NCI-H2107 (cell line): ENCODE data around the gene VSTM2L.
"Not testable (repeated sequence)": the region's sequence is repeated elsewhere in the genome, so short reads cannot be mapped to it uniquely, and the experiment has no call there.

Experiments used
- DNase-seq: peaks from one replicate; lab custom pipeline; 2025; lab: John Stamatoyannopoulos, UW

VSTM2L gene

GRCh38 chr20:37937686-37938085, 34.8 kb downstream of the VSTM2L start:
- DNase-seq, result no peak

- no peak for DNase-seq
These were observed 35.3 kb downstream of the VSTM2L start for GRCh38 chr20:37938181-37938750.

GRCh38 chr20:37938954-37939353, 36.0 kb downstream of the VSTM2L start:
- DNase-seq, result no peak

- DNase-seq, result no peak
These were observed 37.0 kb downstream of the VSTM2L start for GRCh38 chr20:37939701-37940560.

GRCh38 chr20:37940858-37941257, 37.9 kb downstream of the VSTM2L start:
- no peak for DNase-seq

GRCh38 chr20:37941332-37941731, 38.4 kb downstream of the VSTM2L start:
- no peak for DNase-seq

GRCh38 chr20:37941992-37942391, 39.1 kb downstream of the VSTM2L start:
- DNase-seq, result no peak

GRCh38 chr20:37943033-37943432, 40.1 kb downstream of the VSTM2L start:
- DNase-seq, result no peak

- DNase-seq, result no peak
These were observed 40.9 kb downstream of the VSTM2L start for GRCh38 chr20:37943501-37944455.

GRCh38 chr20:37944456-37944981, 41.6 kb downstream of the VSTM2L start:
- no peak for DNase-seq

GRCh38 chr20:37945091-37945547, 42.2 kb downstream of the VSTM2L start:
- DNase-seq, result no peak

- no peak for DNase-seq
These were observed 44.0 kb downstream of the VSTM2L start for GRCh38 chr20:37946946-37947345.

- DNase-seq, result no peak
These were observed 45.0 kb downstream of the VSTM2L start for GRCh38 chr20:37947943-37948342.

- no peak for DNase-seq
These were observed 46.0 kb downstream of the VSTM2L start for GRCh38 chr20:37948956-37949355.

- DNase-seq, result no peak
These were observed 51.3 kb downstream of the VSTM2L start for GRCh38 chr20:37954190-37954589.

- no peak for DNase-seq
These were observed 51.7 kb downstream of the VSTM2L start for GRCh38 chr20:37954626-37955025.

GRCh38 chr20:37955511-37955910, 52.6 kb downstream of the VSTM2L start:
- no peak for DNase-seq

- DNase-seq, result no peak
These were observed 53.2 kb downstream of the VSTM2L start for GRCh38 chr20:37956107-37956585.

GRCh38 chr20:37958856-37959520, 56.1 kb downstream of the VSTM2L start:
- no peak for DNase-seq

GRCh38 chr20:37961066-37961465, 58.1 kb downstream of the VSTM2L start:
- DNase-seq, result no peak

GRCh38 chr20:37963483-37963882, 60.6 kb downstream of the VSTM2L start:
- not testable (repeated sequence) for DNase-seq
